Measurements from ENCODE around the gene GZMM. TPM values are rescaled to one million over a fixed set of nuclear protein-coding genes. Genes with fewer than 3 reads are reported as not detected.

Gene GZMM
- total RNA-seq, 1 donor from 2014 or later, result 0.34 TPM

DNA sequence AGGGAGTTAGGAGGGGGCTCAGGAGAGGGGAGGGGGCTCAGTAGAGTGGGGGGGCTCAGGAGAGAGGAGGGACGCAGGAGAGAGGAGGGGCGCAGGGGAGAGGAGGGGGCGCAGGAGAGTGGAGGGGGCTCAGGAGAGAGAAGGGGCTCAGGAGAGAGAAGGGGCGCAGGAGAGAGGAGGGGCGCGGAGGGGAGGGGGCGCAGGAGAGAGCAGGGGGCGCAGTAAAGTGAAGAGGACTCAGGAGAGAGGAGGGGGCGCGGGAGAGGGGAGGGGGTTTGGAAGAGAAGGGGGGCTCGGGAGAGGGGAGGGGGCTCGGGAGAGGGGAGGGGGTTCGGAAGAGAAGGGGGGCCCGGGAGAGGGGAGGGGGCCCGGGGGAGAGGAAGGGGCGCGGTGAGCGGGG lies 46.9 kb upstream of the GZMM start:
- no peak overlapping the region for H3K4me3 Mint-ChIP-seq
- no peak for DNase-seq (ENCODE audit: extremely low spot score, unreplicated experiment)

DNA sequence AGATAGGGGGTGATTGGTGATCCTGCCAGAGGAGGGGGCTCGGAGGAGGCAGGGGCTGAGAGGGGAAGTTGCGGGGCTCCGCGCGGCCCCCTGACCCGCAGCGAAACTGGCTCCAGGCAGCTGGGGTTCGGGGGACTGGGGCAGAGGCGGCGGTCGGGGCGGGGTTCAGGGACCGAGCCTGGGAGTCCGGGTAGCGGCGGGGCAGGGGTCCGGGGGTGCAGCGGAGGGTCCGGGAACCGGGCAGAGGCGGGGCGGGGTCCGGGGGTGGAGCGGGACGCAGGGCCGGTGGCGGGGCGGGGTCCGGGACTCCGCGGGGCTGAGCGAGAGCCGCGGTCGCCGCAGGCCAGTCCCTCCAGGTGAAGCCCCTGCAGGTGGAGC lies 46.4 kb upstream of the GZMM start:
- no peak for DNase-seq (ENCODE audit: extremely low spot score, unreplicated experiment)
- Mint-ChIP-seq H3K27ac (no peak overlapping the region), H3K9me3 (no peaks in the 10 kb centered on the region), H3K4me1 (ENCODE audit: unreplicated experiment) (peaks cover under 1% of the 10 kb centered on the region), H3K27me3 (peaks cover 28% of the 10 kb centered on the region), H3K36me3 (no peaks in the 10 kb centered on the region), H3K4me3 (no peak overlapping the region)
- no peak for TF ChIP-seq CTCF (conservative IDR thresholded peaks at IDR 0.05)

More for the DNA sequence above, 46.9 kb upstream of the GZMM start:
- no peaks in the 10 kb centered on the region for H3K4me1 Mint-ChIP-seq (ENCODE audit: unreplicated experiment)
- TF ChIP-seq CTCF (conservative IDR thresholded peaks at IDR 0.05), result no peak
- H3K9me3 Mint-ChIP-seq, result no peaks in the 10 kb centered on the region
- H3K27me3 Mint-ChIP-seq, result peaks cover 26% of the 10 kb centered on the region
- no peak overlapping the region for H3K27ac Mint-ChIP-seq
- H3K36me3 Mint-ChIP-seq, result no peaks in the 10 kb centered on the region

DNA sequence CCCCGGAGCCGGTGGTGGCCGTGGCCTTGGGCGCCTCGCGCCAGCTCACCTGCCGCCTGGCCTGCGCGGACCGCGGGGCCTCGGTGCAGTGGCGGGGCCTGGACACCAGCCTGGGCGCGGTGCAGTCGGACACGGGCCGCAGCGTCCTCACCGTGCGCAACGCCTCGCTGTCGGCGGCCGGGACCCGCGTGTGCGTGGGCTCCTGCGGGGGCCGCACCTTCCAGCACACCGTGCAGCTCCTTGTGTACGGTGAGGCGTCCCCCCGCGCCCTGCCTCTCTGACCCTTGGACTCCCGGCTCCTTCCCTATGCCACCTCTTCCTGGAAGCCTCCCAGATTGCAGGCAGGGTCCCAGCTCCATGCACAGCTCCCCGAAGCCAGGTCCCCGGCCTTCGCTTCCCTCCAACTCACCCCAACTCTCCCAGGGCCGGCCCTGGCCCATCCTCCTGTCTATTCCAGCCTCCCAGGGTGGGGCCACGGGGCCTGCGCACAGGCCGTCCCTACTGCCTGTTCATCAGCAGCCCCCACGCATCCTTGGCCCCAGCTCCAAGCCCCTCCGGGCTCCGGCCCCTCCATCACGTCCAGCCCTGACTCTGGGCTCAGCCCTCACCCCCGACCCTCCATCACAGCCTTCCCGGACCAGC lies 45.9 kb upstream of the GZMM start:
- Mint-ChIP-seq H3K4me3 (no peak overlapping the region), H3K27me3 (peaks cover 30% of the 10 kb centered on the region)
- TF ChIP-seq CTCF (conservative IDR thresholded peaks at IDR 0.05), result no peak

DNA sequence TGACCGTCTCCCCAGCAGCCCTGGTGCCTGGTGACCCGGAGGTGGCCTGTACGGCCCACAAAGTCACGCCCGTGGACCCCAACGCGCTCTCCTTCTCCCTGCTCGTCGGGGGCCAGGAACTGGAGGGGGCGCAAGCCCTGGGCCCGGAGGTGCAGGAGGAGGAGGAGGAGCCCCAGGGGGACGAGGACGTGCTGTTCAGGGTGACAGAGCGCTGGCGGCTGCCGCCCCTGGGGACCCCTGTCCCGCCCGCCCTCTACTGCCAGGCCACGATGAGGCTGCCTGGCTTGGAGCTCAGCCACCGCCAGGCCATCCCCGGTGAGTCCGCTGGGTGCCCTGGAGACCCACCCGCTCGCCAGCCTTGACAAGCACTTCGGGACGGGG lies 45.4 kb upstream of the GZMM start:
- no peak for TF ChIP-seq CTCF (conservative IDR thresholded peaks at IDR 0.05)
- no peak overlapping the region for H3K4me3 Mint-ChIP-seq

More for the DNA sequence above, 45.9 kb upstream of the GZMM start:
- Mint-ChIP-seq H3K36me3 (no peaks in the 10 kb centered on the region), H3K27ac (no peak overlapping the region), H3K9me3 (no peaks in the 10 kb centered on the region), H3K4me1 (ENCODE audit: unreplicated experiment) (peaks cover 6% of the 10 kb centered on the region)
- DNase-seq (ENCODE audit: extremely low spot score, unreplicated experiment), result no peak

DNA sequence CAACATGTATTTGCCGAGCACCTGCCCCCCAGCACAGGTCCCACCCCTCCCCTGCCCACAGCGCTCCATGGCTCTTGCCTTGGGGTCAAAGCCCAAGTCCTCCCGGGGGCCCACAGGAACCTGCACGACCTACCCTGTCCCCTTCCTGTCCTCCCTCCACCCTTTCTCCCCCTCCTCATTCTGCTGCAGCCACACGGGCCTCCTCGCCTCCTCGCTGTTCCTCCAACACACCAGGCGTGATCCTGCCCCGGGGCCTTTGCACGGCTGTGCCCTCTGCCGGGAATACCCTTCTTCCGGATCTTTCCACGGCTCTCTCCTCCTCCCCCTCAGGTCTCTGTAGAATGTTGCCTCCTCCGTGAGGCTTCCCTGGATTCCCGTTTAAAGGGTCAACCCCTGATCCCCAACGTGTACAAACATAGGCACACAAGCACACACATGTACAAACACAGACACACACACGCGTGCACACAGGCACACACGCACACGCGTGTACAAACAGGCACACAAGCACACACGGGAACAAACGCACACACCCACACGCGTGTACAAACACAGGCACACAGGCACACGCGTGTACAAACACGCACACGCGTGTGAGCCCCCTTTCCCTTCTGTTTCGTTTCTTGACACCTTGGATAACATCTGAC lies 44.8 kb upstream of the GZMM start:
- no peaks in the 10 kb centered on the region for H3K36me3 Mint-ChIP-seq
- no peak for DNase-seq (ENCODE audit: extremely low spot score, unreplicated experiment)
- H3K9me3 Mint-ChIP-seq, result no peaks in the 10 kb centered on the region
- no peak overlapping the region for H3K27ac Mint-ChIP-seq
- H3K4me1 Mint-ChIP-seq (ENCODE audit: unreplicated experiment), result peaks cover 6% of the 10 kb centered on the region
- peaks cover 30% of the 10 kb centered on the region for H3K27me3 Mint-ChIP-seq
- peak overlapping the region; percentile 58 for H3K4me3 Mint-ChIP-seq
- no peak for TF ChIP-seq CTCF (conservative IDR thresholded peaks at IDR 0.05)

More for the DNA sequence above, 45.4 kb upstream of the GZMM start:
- H3K4me1 Mint-ChIP-seq (ENCODE audit: unreplicated experiment), result peaks cover 6% of the 10 kb centered on the region
- no peaks in the 10 kb centered on the region for H3K36me3 Mint-ChIP-seq
- DNase-seq (ENCODE audit: extremely low spot score, unreplicated experiment), result no peak
- H3K27me3 Mint-ChIP-seq, result peaks cover 30% of the 10 kb centered on the region
- no peaks in the 10 kb centered on the region for H3K9me3 Mint-ChIP-seq
- no peak overlapping the region for H3K27ac Mint-ChIP-seq
